ENCODE results near the gene DNAJB13.

DNA sequence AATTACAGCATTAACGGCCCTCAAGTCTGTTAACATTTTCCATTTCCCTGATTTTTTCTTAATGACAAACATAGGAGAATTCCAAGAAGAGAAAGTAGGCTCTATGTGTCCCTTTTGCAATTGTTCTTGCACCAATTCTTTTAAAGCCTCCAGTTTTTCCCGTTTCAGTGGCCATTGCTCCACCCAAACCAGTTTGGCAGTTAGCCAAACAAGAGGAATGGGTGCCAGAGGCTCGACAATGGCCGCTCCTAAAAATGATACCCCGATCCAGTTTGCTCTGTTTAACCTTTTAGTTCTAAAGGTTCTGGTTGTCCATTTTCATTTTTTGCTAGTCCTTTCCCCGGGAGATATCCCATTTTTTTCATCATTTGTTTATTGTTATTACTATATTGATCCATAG, 6.7 kb upstream of the DNAJB13 start:
- TF ChIP-seq TEAD4 (CRISPR knock-in tag; IDR thresholded peaks at IDR 0.05) (no peak), ARID4B (CRISPR knock-in tag; IDR thresholded peaks at IDR 0.05; ENCODE audit: borderline replicate concordance) (no peak), ZNF121 (CRISPR knock-in tag; IDR thresholded peaks at IDR 0.05) (no peak), ZNF416 (CRISPR knock-in tag; IDR thresholded peaks at IDR 0.05) (no peak), CTCF (IDR thresholded peaks at IDR 0.05) (no peak), CREM (CRISPR knock-in tag; IDR thresholded peaks at IDR 0.05) (no peak)
- TF ChIP-seq, protein P1, sequence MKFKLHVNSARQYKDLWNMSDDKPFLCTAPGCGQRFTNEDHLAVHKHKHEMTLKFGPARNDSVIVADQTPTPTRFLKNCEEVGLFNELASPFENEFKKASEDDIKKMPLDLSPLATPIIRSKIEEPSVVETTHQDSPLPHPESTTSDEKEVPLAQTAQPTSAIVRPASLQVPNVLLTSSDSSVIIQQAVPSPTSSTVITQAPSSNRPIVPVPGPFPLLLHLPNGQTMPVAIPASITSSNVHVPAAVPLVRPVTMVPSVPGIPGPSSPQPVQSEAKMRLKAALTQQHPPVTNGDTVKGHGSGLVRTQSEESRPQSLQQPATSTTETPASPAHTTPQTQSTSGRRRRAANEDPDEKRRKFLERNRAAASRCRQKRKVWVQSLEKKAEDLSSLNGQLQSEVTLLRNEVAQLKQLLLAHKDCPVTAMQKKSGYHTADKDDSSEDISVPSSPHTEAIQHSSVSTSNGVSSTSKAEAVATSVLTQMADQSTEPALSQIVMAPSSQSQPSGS (CRISPR knock-in tag; IDR thresholded peaks at IDR 0.05; ENCODE audit: borderline replicate concordance, low read depth) = no peak

All from WTC11 (cell line).